HepG2 (cell line): ENCODE measurements around the gene GIMD1. TPM values are rescaled to one million over a fixed set of nuclear protein-coding genes. Genes with fewer than 3 reads are reported as not detected.
A peak's percentile ranks its signal among the peaks of the same experiment; 100 is the strongest.

Source experiments
- AGO1 ChIP-seq: fragments of 200-400 bp; formaldehyde crosslinking; IDR thresholded peaks from 2 replicates; pipeline ENCODE4 v1.6.1; 2017; ENCODE audit warnings: mild to moderate bottlenecking, low read depth, low read length, moderate library complexity; ENCODE audit not compliant: poor library complexity, severe bottlenecking
- ELK4 ChIP-seq: sonication (generic); formaldehyde crosslinking; IDR thresholded peaks from 2 replicates; pipeline ENCODE4 v1.9.0; 2021; ENCODE audit warnings: missing genetic modification reagents, borderline replicate concordance
- HDAC6 ChIP-seq: fragments of 200-600 bp; sonication (generic); IDR thresholded peaks from 2 replicates; pipeline ENCODE4 v1.7.0; 2017; ENCODE audit warnings: mild to moderate bottlenecking, antibody characterized with exemption, low read length, low read depth
- KDM5A ChIP-seq: fragments of 200-600 bp; sonication (generic); IDR thresholded peaks from 2 replicates; pipeline ENCODE4 v1.7.0; 2018; ENCODE audit warnings: antibody characterized with exemption, mild to moderate bottlenecking, low read length, borderline replicate concordance
- LBX2 ChIP-seq: sonication (generic); formaldehyde crosslinking; IDR thresholded peaks from 2 replicates; pipeline ENCODE4 v1.5.0; 2020; ENCODE audit warnings: missing genetic modification reagents, mild to moderate bottlenecking, borderline replicate concordance
- SIN3B ChIP-seq: fragments of 150-350 bp; IDR thresholded peaks from 2 replicates; pipeline ENCODE4 v1.6.1; 2014; ENCODE audit warnings: low read length
- SNRNP70 ChIP-seq: fragments of 200-400 bp; formaldehyde crosslinking; IDR thresholded peaks from 2 replicates; pipeline ENCODE4 v1.6.1; 2017; ENCODE audit warnings: mild to moderate bottlenecking, low read depth, low read length, moderate library complexity
- STAT6 ChIP-seq: sonication (generic); formaldehyde crosslinking; IDR thresholded peaks from 2 replicates; pipeline ENCODE4 v1.4.0; 2020; ENCODE audit warnings: missing genetic modification reagents, mild to moderate bottlenecking, borderline replicate concordance
- XRCC5 ChIP-seq: fragments of 200-400 bp; formaldehyde crosslinking; optimal IDR thresholded peaks from 2 replicates; pipeline ENCODE3; 2017; ENCODE audit warnings: mild to moderate bottlenecking, low read length
- ZBTB34 ChIP-seq: sonication (generic); formaldehyde crosslinking; IDR thresholded peaks from 2 replicates; pipeline ENCODE4 v1.8.0; 2022; ENCODE audit warnings: mild to moderate bottlenecking, missing genetic modification reagents
- ZBTB44 ChIP-seq: sonication (generic); formaldehyde crosslinking; IDR thresholded peaks from 2 replicates; pipeline ENCODE4 v1.4.0; 2020; ENCODE audit warnings: missing genetic modification reagents
- ZEB1 ChIP-seq: IDR thresholded peaks from 2 replicates; pipeline ENCODE4 v1.6.1; 2012; ENCODE audit warnings: mild to moderate bottlenecking, low read depth, inconsistent platforms; ENCODE audit not compliant: insufficient replicate concordance
- ZFP1 ChIP-seq: IDR thresholded peaks from 2 replicates; pipeline ENCODE4 v1.6.1; 2016
- ZFYVE20 ChIP-seq: sonication (generic); formaldehyde crosslinking; IDR thresholded peaks from 2 replicates; pipeline ENCODE4 v1.8.0; 2023; ENCODE audit warnings: low read depth, mild to moderate bottlenecking, moderate library complexity, missing genetic modification reagents, borderline replicate concordance
- ZNF292 ChIP-seq: sonication (generic); formaldehyde crosslinking; IDR thresholded peaks from 2 replicates; pipeline ENCODE4 v1.8.1; 2022; ENCODE audit warnings: mild to moderate bottlenecking, low read depth, missing genetic modification reagents, borderline replicate concordance
- ZNF616 ChIP-seq: sonication (generic); formaldehyde crosslinking; IDR thresholded peaks from 2 replicates; pipeline ENCODE4 v1.5.0; 2020; ENCODE audit warnings: low read depth, mild to moderate bottlenecking, missing genetic modification reagents
- ZZZ3 ChIP-seq: sonication (generic); formaldehyde crosslinking; IDR thresholded peaks from 2 replicates; pipeline ENCODE4 v1.4.0; 2020; ENCODE audit warnings: missing genetic modification reagents, mild to moderate bottlenecking, borderline replicate concordance
- polyA plus RNA-seq, 8 experiments: library from polyadenylated mRNA; depleted of rRNA in 3 of 8; stranded (reverse) in 7 of 8; unstranded in 1 of 8; fragments of >200 nt; fragmentation: Illumina TruSeq in 4 of 8; extraction: Trizol in 4 of 8; gene quantifications; 2 replicates each; pipeline versions ENCODE4 v1.2.1 to v1.2.3, GENCODE V29; 2011 to 2016; ENCODE audit warnings: low read depth in 4 of 8, missing spikeins in 1 of 8, mixed read lengths in 1 of 8; ENCODE audit not compliant: insufficient read depth in 1 of 8
- total RNA-seq, 5 experiments: library from RNA; depleted of rRNA; stranded (reverse); fragments of >200 nt; fragmentation: Illumina TruSeq; extraction: Trizol; gene quantifications; 2 replicates each; pipeline ENCODE4 v1.2.3, GENCODE V29; 2016; ENCODE audit warnings: low read depth in 1 of 5

GIMD1 gene
- total and polyA plus RNA-seq, 2 of the 13 experiments (the other 11 are each of a cell fraction or from before 2014, with no cell fraction given) = not detected

GRCh38 chr4:106315968-106316772 is 52.4 kb downstream of the GIMD1 start, which contains the start of the genes AIMP1 and TBCK (continued):
- TF ChIP-seq ELK4 = no peak
- TF ChIP-seq ZNF292 (CRISPR knock-in tag) = peak; percentile 68
- TF ChIP-seq ZBTB34 (CRISPR knock-in tag) = peak; percentile 49; the same call in 1 of the 2 replicates
- TF ChIP-seq SNRNP70 = no peak
- TF ChIP-seq XRCC5 = peak; percentile 8
- 0 out of 2 replicates have a peak, but pooled peaks have one; percentile 64 for TF ChIP-seq LBX2 (CRISPR knock-in tag)
- TF ChIP-seq HDAC6 = peak; percentile 97; the same call in 1 of the 2 replicates
- TF ChIP-seq ZFYVE20 (CRISPR knock-in tag) = no peak; the same call in 1 of the 2 replicates
- TF ChIP-seq KDM5A = peak; percentile 99
- TF ChIP-seq STAT6 (CRISPR knock-in tag) = peak; percentile 69; the same call in 1 of the 2 replicates
- peak; percentile 47 for TF ChIP-seq AGO1
- peak; percentile 37; the same call in 1 of the 2 replicates for TF ChIP-seq ZNF616 (CRISPR knock-in tag)
- peak; percentile 77; the same call in 1 of the 2 replicates for TF ChIP-seq ZZZ3 (CRISPR knock-in tag)
- peak; percentile 82 for TF ChIP-seq SIN3B
- TF ChIP-seq ZFP1 (CRISPR knock-in tag) = peak; percentile 52; the same call in 1 of the 2 replicates
- peak; percentile 54 for TF ChIP-seq ZEB1
- no peak for TF ChIP-seq ZBTB44
